ENCODE measurements around the gene RBAK.

DNA sequence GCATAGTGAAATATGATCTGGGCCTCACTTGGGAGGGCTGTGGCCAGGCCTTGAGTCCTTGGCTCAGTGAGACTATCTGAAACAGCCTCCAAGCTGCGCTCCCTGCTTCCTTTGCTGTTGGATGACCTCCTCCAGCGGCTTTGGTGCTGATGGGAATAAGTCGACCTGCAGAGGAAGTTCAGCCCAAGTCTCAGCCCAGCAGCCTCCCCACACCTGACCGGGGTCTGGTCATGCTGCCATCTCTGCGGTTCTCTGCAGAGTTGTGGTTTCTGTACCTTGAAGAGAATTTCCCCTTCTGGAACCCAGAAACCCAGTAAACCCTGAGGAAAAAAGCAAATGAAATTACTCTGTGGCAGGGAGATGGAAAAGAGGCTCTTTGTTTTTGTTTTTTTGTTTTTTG is 4.6 kb upstream of the RBAK start:
- TF ChIP-seq, protein P1, sequence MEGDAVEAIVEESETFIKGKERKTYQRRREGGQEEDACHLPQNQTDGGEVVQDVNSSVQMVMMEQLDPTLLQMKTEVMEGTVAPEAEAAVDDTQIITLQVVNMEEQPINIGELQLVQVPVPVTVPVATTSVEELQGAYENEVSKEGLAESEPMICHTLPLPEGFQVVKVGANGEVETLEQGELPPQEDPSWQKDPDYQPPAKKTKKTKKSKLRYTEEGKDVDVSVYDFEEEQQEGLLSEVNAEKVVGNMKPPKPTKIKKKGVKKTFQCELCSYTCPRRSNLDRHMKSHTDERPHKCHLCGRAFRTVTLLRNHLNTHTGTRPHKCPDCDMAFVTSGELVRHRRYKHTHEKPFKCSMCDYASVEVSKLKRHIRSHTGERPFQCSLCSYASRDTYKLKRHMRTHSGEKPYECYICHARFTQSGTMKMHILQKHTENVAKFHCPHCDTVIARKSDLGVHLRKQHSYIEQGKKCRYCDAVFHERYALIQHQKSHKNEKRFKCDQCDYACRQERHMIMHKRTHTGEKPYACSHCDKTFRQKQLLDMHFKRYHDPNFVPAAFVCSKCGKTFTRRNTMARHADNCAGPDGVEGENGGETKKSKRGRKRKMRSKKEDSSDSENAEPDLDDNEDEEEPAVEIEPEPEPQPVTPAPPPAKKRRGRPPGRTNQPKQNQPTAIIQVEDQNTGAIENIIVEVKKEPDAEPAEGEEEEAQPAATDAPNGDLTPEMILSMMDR (IDR thresholded peaks at IDR 0.05; ENCODE audit: insufficient read depth, low read length, poor library complexity, severe bottlenecking) = no peak
- TF ChIP-seq EZH2phosphoT487 (conservative IDR thresholded peaks at IDR 0.05; ENCODE audit: low read length) = no peak

Data from SU-DHL-6 (cell line).